OCI-LY7 (cell line): ENCODE measurements around the gene RBM17.
"Not testable (repeated sequence)": the region's sequence is repeated elsewhere in the genome, so short reads cannot be mapped to it uniquely, and the experiment has no call there.

Experiments
- EZH2phosphoT487 ChIP-seq: fragments of 200-600 bp; sonication (generic); IDR thresholded peaks from 2 replicates; pipeline ENCODE4 v1.6.1; 2018; ENCODE audit warnings: low read depth, borderline replicate concordance, mild to moderate bottlenecking, mixed run types, antibody characterized with exemption, low read length, moderate library complexity, mixed read lengths
- TF ChIP-seq, protein P1 (sequence below): fragments of 200-600 bp; sonication (generic); conservative IDR thresholded peaks from 2 replicates; pipeline ENCODE4 v1.5.1; 2014; ENCODE audit warnings: mild to moderate bottlenecking, antibody characterized with exemption, low read length, moderate library complexity, mixed read lengths

DNA sequence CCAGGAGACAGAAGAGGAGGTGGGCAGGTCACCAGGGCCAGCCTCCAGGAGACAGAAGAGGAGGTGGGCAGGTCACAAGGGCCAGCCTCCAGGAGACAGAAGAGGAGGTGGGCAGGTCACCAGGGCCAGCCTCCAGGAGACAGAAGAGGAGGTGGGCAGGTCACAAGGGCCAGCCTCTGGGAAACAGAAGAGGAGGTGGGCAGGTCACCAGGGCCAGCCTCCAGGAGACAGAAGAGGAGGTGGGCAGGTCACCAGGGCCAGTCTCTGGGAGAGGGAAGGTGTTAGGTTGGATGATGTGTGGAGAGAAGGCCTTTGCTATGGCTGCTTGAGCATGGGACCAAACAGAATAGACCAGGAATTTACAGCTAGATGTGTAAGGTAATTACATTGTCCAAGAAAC is 38.6 kb downstream of the RBM17 start:
- TF ChIP-seq EZH2phosphoT487: not testable (repeated sequence)
- TF ChIP-seq, protein P1, sequence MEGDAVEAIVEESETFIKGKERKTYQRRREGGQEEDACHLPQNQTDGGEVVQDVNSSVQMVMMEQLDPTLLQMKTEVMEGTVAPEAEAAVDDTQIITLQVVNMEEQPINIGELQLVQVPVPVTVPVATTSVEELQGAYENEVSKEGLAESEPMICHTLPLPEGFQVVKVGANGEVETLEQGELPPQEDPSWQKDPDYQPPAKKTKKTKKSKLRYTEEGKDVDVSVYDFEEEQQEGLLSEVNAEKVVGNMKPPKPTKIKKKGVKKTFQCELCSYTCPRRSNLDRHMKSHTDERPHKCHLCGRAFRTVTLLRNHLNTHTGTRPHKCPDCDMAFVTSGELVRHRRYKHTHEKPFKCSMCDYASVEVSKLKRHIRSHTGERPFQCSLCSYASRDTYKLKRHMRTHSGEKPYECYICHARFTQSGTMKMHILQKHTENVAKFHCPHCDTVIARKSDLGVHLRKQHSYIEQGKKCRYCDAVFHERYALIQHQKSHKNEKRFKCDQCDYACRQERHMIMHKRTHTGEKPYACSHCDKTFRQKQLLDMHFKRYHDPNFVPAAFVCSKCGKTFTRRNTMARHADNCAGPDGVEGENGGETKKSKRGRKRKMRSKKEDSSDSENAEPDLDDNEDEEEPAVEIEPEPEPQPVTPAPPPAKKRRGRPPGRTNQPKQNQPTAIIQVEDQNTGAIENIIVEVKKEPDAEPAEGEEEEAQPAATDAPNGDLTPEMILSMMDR: not testable (repeated sequence)
